ENCODE measurements around the gene ZFAND5.

Gene ZFAND5

GRCh38 chr9:72315510-72316311 is 49.3 kb downstream of the ZFAND5 start:
- DNase-seq: no peak

- no peak for DNase-seq
Observed at GRCh38 chr9:72315089-72315509, 49.9 kb downstream of the ZFAND5 start.

- DNase-seq: no peak
Observed at GRCh38 chr9:72313507-72313906, 51.5 kb downstream of the ZFAND5 start.

- DNase-seq: no peak
Observed at GRCh38 chr9:72312386-72312987, 52.5 kb downstream of the ZFAND5 start.

- no peak for DNase-seq
Observed at GRCh38 chr9:72309364-72310133, 55.5 kb downstream of the ZFAND5 start.

GRCh38 chr9:72306761-72307160 is 58.2 kb downstream of the ZFAND5 start:
- DNase-seq: no peak

GRCh38 chr9:72305707-72306106 is 59.3 kb downstream of the ZFAND5 start:
- no peak for DNase-seq

DNA sequence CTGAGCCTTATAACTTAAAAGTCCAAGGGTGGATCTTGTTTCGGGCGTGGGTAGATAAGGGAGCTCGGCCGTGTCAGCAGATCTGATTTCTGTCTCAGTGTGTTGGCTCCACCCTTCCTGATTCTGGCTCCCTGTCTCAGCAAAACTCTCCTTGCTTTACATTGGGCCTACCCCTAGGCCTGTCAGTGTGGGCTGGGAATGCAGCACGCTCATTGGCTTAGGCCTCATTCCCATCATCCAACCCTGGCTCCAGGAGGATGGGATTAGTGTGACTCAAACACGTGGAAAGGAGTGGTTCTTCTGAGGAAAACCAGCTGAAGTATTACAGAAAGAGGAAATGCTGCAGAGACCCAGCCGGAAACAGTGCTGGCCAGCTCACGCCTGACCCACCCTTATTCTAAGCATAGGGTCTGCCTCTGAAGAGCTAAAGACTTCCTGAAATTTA is 59.9 kb downstream of the ZFAND5 start:
- DNase-seq: no peak

GRCh38 chr9:72304538-72304937 is 60.5 kb downstream of the ZFAND5 start:
- no peak for DNase-seq
